ENCODE measurements around the gene FBLN2.

GRCh38 chr3:13612829-13613228, 63.9 kb downstream of the FBLN2 start:
- TF ChIP-seq CTCF (conservative IDR thresholded peaks at IDR 0.05; ENCODE audit: low read depth, low read length) (no peak), MXI1 (IDR thresholded peaks at IDR 0.05; ENCODE audit: borderline replicate concordance, low read depth, low read length) (no peak), USF2 (IDR thresholded peaks at IDR 0.05; ENCODE audit: low read depth, low read length) (no peak), RFX5 (IDR thresholded peaks at IDR 0.05; ENCODE audit: low read depth, low read length) (no peak), POLR2A (IDR thresholded peaks at IDR 0.05; ENCODE audit: low read depth, low read length) (no peak), CEBPB (IDR thresholded peaks at IDR 0.05; ENCODE audit: low read depth, low read length) (no peak), ELK1 (IDR thresholded peaks at IDR 0.05; ENCODE audit: borderline replicate concordance, low read depth, low read length) (no peak)

All from IMR-90 (cell line).